H54 (cell line): Measurements from ENCODE around the gene AIFM2.

ENCODE experiments used
- DNase-seq: peaks from one replicate; pipeline ENCODE4 v3.0.0; 2011; ENCODE audit warnings: low spot score, mixed read lengths; ENCODE audit not compliant: insufficient read length
- FAIRE-seq: peaks from 3 replicates; lab custom pipeline; 2011; peaks lifted over from hg19 to GRCh38; lab: Jason Lieb, UNC
- POLR2A ChIP-seq: IDR thresholded peaks from 2 replicates; pipeline ENCODE4 v1.6.1; 2011; ENCODE audit warnings: low read depth, mild to moderate bottlenecking, low read length

AIFM2 gene

DNA sequence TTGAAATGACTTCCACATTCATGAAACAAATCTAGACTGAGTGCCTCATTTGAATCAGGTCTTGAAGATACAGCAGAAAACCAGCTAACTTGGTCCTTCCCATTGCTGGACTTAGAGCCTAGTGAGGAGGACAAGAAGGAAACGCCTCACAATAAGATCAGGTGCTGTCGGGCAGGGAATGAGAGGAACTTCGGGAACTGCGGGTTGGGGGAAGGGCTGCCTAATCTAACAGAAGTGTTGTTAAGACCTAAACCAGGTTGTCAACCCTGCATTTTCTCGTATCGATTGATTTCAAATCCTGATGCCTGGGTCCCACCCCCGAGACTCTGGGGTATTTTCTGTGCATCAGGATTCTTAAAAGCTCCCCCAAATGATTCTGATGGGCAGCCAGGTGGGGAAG is 53.7 kb downstream of the AIFM2 start:
- no peak for TF ChIP-seq POLR2A
- FAIRE-seq = no peak
- no peak for DNase-seq

DNA sequence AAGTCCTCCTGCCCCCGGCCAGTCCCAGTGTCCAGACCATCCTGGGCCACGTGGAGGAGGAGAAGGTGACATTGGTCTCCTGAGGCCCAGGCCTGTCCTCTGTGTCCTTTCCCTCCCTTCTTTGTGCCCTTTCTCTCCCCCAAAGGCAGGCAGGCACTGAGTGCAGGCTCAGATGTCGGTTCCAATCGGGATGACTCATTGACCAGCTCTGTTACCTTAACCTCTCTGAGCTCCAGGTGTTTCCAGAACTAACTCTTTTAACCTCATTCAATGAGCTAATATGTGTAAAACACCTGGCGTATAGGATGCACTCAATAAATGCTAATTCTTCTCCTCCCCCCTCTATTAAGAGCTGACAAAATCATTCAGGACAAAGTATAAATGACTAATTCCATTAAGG is 54.3 kb downstream of the AIFM2 start:
- no peak for TF ChIP-seq POLR2A
- DNase-seq = no peak
- FAIRE-seq = no peak

DNA sequence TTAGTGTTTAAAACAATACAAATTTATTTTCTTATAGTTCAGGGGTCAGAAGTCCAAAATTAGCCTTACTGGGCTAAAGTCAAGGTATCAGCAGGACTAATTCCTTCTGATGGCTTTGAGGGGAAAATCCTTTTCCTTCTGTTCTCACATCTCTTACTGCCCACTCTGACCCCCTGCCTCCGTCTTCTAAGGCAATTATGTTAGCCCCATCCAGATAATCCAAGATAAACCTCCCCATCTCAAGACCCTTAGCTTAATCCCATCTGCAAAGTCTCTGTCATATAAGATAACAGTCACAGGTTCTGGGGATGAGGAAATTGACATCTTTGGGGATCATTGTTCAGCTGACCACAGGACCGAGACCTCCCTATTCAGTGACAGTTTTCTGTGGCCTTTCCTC is 57.7 kb downstream of the AIFM2 start:
- FAIRE-seq (no peak), DNase-seq (no peak)
- TF ChIP-seq POLR2A = no peak

DNA sequence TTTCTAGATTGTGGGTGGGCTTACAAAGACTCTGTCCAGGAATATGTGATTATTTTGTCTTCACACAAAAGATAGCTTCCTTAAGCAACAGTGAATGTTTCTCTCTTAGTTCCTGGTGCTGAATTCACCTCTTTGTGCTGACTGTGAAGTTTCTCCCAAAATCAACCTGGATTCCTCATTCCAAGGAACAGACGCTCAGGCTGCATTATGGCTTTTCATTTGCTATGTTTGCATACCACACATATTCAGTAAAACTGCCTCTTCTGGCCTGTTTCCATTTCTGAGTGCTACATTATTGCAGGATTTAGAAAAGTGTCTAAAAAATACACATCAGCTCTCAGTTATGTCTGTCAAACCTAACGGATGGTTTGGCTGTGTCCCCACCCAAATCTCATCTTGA is 58.5 kb downstream of the AIFM2 start:
- DNase-seq = no peak
- TF ChIP-seq POLR2A = no peak
- no peak for FAIRE-seq

GRCh38 chr10:70070834-70071233 is 61.8 kb downstream of the AIFM2 start:
- FAIRE-seq (no peak), DNase-seq (no peak)
- TF ChIP-seq POLR2A = no peak

- DNase-seq = no peak
- no peak for TF ChIP-seq POLR2A
- no peak for FAIRE-seq
Observed at GRCh38 chr10:70069346-70069745, 63.3 kb downstream of the AIFM2 start.

GRCh38 chr10:70068925-70069324 is 63.7 kb downstream of the AIFM2 start:
- no peak for TF ChIP-seq POLR2A
- DNase-seq = no peak
- no peak for FAIRE-seq

GRCh38 chr10:70067586-70067985 is 65.0 kb downstream of the AIFM2 start:
- no peak for FAIRE-seq
- TF ChIP-seq POLR2A = no peak

GRCh38 chr10:70066190-70066589 is 66.4 kb downstream of the AIFM2 start:
- no peak for DNase-seq
- TF ChIP-seq POLR2A = no peak
- no peak for FAIRE-seq

More at GRCh38 chr10:70067586-70067985, 65.0 kb downstream of the AIFM2 start:
- DNase-seq = no peak

- TF ChIP-seq POLR2A = no peak
- DNase-seq (no peak), FAIRE-seq (peak; percentile 58)
Observed at GRCh38 chr10:70064486-70064885, 68.1 kb downstream of the AIFM2 start.

- no peak for TF ChIP-seq POLR2A
- no peak for DNase-seq
- FAIRE-seq = no peak
Observed at GRCh38 chr10:70063418-70064098, 69.1 kb downstream of the AIFM2 start.
